ENCODE results near the gene CSRNP3. TPM values are rescaled to one million over a fixed set of nuclear protein-coding genes. Genes with fewer than 3 reads are reported as not detected.

CSRNP3 gene
- total RNA-seq, 1 experiment from 2014 or later: 0.05 TPM

DNA sequence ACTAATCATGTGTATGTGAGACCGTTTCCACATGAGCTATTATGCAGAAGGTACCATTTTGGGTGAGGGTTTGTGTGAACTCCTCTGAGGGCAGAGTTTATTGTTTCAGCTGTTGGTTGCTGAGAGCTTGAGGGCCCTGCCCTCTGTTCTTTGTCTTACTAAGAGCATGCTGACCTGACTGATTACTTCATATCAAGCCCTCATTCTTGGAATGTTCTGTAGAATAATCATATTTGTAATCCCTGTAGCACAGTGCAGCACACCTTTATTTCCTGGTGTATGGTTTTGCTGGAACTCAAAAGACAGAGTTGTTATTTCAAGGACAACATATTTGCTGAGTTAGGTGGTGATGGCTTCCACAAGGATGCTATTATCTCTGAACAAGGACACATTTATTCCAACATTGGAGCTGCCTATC lies 206.1 kb downstream of the CSRNP3 start:
- POLR2A ChIA-PET: no interaction called here
- Histone ChIP-seq H4K20me1 (ENCODE audit: insufficient read depth) (no peaks in the 10 kb centered on the region), H3K27me3 (ENCODE audit: insufficient read depth, low read length) (0 out of 2 replicates have a peak, but pooled peaks cover 4% of the 10 kb centered on the region), H3K36me3 (ENCODE audit: control insufficient read depth in 1 of 2, insufficient read depth in 2 of 2, low read length in 2 of 2) (no peaks in the 10 kb centered on the region), H2AFZ (ENCODE audit: low read depth, low read length, poor library complexity, severe bottlenecking) (no peak overlapping the region), H3K9me3 (ENCODE audit: control insufficient read depth in 1 of 2, insufficient read depth in 1 of 2, low read depth in 1 of 2, low read length in 2 of 2) (no peaks in the 10 kb centered on the region), H3K27ac (ENCODE audit: low read depth, low read length) (no peak overlapping the region), H3K4me1 (ENCODE audit: control insufficient read depth in 1 of 2, insufficient read depth in 2 of 2, low read length in 2 of 2) (no peaks in the 10 kb centered on the region), H3K4me3 (replicated peaks in 1 of 2; ENCODE audit: low read depth in 1 of 2, low read length in 2 of 2) (no peak overlapping the region), H3K79me2 (ENCODE audit: insufficient read depth, low read length) (no peaks in the 10 kb centered on the region), H3K4me2 (ENCODE audit: low read length) (no peak overlapping the region), H3K9me2 (ENCODE audit: insufficient read depth) (no peaks in the 10 kb centered on the region), H3K9ac (ENCODE audit: low read length) (no peak overlapping the region)
- no peak for DNase-seq (ENCODE audit: low read depth, low spot score)
- RAD21 ChIA-PET (ENCODE audit: low non-redundant PET in 1 of 2, low total read pairs in 2 of 2, uncharacterized antibody in 2 of 2, unreplicated experiment in 2 of 2): no interaction called here
- intact Hi-C loops (cut with micrococcal nuclease): no loop called here
- TF ChIP-seq FOSL1 (IDR thresholded peaks at IDR 0.05; ENCODE audit: low read depth): no peak
- no peak for TF ChIP-seq ATF3 (IDR thresholded peaks at IDR 0.05)
- TF ChIP-seq EGR1 (IDR thresholded peaks at IDR 0.05; ENCODE audit: low read depth): no peak
- no peak for TF ChIP-seq CTCF (IDR thresholded peaks at IDR 0.05 in 2 of 3, conservative IDR thresholded peaks at IDR 0.05 in 1 of 3; ENCODE audit: borderline replicate concordance in 1 of 3, insufficient read depth in 1 of 3, low read depth in 2 of 3, low read length in 2 of 3)
- TF ChIP-seq CBX3 (IDR thresholded peaks at IDR 0.05; ENCODE audit: low read depth): no peak
- TF ChIP-seq RAD21 (IDR thresholded peaks at IDR 0.05; ENCODE audit: low read depth): no peak
- no peak for TF ChIP-seq YY1 (IDR thresholded peaks at IDR 0.05; ENCODE audit: extremely low read depth, insufficient replicate concordance, low read depth, low read length)
- TF ChIP-seq POLR2AphosphoS5 (IDR thresholded peaks at IDR 0.05; ENCODE audit: low read depth, low read length): no peak
- TF ChIP-seq, protein P1, sequence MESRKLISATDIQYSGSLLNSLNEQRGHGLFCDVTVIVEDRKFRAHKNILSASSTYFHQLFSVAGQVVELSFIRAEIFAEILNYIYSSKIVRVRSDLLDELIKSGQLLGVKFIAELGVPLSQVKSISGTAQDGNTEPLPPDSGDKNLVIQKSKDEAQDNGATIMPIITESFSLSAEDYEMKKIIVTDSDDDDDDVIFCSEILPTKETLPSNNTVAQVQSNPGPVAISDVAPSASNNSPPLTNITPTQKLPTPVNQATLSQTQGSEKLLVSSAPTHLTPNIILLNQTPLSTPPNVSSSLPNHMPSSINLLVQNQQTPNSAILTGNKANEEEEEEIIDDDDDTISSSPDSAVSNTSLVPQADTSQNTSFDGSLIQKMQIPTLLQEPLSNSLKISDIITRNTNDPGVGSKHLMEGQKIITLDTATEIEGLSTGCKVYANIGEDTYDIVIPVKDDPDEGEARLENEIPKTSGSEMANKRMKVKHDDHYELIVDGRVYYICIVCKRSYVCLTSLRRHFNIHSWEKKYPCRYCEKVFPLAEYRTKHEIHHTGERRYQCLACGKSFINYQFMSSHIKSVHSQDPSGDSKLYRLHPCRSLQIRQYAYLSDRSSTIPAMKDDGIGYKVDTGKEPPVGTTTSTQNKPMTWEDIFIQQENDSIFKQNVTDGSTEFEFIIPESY (IDR thresholded peaks at IDR 0.05; ENCODE audit: extremely low read depth, insufficient replicate concordance, low read length): no peak
- no peak for TF ChIP-seq EZH2phosphoT487 (IDR thresholded peaks at IDR 0.05; ENCODE audit: borderline replicate concordance)
- ATAC-seq: no peak
- no TSS peak for BruUV-seq (replicated peaks)
- CTCF ChIA-PET: no interaction called here
